ENCODE results near the gene ABL2.

DNA sequence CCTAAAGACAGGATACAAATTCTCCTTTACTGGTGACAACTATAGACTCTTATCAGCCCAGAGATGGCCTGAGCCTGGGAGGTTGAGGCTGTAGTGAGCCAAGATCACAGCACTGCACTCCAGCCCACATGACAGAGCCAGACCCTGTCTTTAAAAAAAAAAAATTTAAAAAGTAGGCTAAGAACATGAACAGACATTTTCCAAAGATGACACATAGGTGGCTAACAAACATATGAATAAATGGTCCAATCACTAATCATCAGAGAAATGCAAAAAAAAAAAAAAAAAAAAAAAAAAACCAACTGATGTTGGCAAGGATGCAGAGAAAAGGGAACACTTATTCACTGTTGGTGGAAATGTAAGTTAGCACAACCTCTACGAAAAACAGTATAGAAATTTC lies 82.6 kb downstream of the ABL2 start:
- no peak for TF ChIP-seq POLR2AphosphoS5 (IDR thresholded peaks at IDR 0.05)
- TF ChIP-seq, protein P1, sequence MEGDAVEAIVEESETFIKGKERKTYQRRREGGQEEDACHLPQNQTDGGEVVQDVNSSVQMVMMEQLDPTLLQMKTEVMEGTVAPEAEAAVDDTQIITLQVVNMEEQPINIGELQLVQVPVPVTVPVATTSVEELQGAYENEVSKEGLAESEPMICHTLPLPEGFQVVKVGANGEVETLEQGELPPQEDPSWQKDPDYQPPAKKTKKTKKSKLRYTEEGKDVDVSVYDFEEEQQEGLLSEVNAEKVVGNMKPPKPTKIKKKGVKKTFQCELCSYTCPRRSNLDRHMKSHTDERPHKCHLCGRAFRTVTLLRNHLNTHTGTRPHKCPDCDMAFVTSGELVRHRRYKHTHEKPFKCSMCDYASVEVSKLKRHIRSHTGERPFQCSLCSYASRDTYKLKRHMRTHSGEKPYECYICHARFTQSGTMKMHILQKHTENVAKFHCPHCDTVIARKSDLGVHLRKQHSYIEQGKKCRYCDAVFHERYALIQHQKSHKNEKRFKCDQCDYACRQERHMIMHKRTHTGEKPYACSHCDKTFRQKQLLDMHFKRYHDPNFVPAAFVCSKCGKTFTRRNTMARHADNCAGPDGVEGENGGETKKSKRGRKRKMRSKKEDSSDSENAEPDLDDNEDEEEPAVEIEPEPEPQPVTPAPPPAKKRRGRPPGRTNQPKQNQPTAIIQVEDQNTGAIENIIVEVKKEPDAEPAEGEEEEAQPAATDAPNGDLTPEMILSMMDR (IDR thresholded peaks at IDR 0.05) = no peak
- TF ChIP-seq POLR2A (IDR thresholded peaks at IDR 0.05) = no peak
- no peak for TF ChIP-seq EP300 (IDR thresholded peaks at IDR 0.05)
